Stimulated activated naive CD8-positive, alpha-beta T cell treated with anti-CD3 and anti-CD28 coated beads, Interleukin-15, Interleukin-2, amounts not matched to agents 100 ng/mL and 50 ng/mL, for 24 hours (primary cell): ENCODE results near the gene ZNF263.

Experiments
- H3K27ac Mint-ChIP-seq: one replicate; pipeline ENCODE4 v1.8.0; 2021; ENCODE audit warnings: mild to moderate bottlenecking, mixed read lengths
- H3K27me3 Mint-ChIP-seq: one replicate; pipeline ENCODE4 v1.8.0; 2021; ENCODE audit warnings: mixed read lengths
- H3K36me3 Mint-ChIP-seq: one replicate; pipeline ENCODE4 v1.8.0; 2021; ENCODE audit warnings: low read depth, mixed read lengths
- H3K4me1 Mint-ChIP-seq: one replicate; pipeline ENCODE4 v1.8.0; 2021; ENCODE audit warnings: low read depth, mixed read lengths
- H3K4me3 Mint-ChIP-seq: one replicate; pipeline ENCODE4 v1.8.0; 2021; ENCODE audit warnings: mild to moderate bottlenecking, mixed read lengths
- H3K9me3 Mint-ChIP-seq: one replicate; pipeline ENCODE4 v1.8.0; 2021; ENCODE audit warnings: mixed read lengths

ZNF263 gene

DNA sequence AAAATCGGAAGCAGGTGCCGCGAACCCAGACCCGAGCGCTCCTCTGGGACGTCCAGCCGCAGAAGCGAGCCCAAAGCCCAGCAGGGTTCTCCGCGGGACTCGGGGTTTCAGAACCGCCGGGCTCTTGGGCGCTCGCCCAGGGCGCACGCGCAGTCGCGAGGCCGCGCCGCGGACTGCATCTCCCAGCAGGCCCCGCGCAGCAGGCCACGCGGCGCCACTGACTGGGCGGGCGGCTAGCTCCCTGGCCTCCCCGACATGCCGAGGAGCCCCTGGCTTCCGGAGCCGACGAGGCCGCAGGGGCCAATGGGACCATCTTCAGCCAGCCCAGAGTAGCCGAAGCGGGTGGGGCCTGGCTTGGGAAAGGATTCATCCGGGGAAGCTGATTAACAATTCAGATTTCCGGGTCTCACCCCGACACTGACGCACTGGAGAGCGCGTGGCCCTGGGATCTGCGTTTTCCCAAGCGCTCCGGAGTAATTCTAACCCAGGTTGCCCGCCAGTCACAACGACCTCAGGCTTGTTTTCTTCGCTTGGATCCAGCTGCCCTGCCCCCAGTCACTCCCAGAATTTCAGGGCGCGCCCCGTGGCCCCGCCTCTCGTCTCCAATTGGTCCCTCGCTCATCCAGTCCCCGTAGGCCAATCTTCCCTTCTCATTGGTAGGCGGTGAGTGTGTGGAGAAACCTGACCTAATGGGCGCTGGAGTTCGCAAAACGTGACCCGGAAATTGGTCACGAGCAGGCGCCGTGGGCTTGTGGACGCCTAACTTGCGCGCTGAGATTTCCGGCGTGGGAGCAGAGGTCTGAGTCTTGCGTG is at the start of gene ZNF263:
Gene ZNF263, plus strand, starts transcription at position 762 of the 813 bp plus-strand sequence. CDS start 328 bp downstream, outside the sequence.
- peak within 1 kb of the TSS; percentile 98 for H3K27ac Mint-ChIP-seq
- peaks cover 41% of the 10 kb centered on the region for H3K36me3 Mint-ChIP-seq
- H3K9me3 Mint-ChIP-seq = no peaks in the 10 kb centered on the region
- no peaks in the 10 kb centered on the region for H3K27me3 Mint-ChIP-seq
- peaks cover 41% of the 10 kb centered on the region for H3K4me1 Mint-ChIP-seq
- peak within 1 kb of the TSS; percentile 93 for H3K4me3 Mint-ChIP-seq

DNA sequence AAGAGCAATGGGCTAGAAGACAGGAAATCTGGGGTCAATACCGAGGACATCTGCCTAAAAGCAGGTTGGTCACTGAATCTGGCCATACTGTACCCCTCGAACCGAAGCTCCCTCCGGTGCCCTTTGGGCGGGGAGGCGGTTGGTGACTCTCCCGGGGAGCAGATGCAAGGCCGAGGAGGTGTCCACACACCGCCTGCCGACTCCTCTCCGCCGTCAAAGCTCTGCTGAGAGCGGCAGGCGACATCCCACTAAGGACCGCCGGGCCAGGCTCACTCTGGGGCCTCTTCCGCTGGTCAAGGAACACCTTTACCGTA is 48.8 kb upstream of the ZNF263 start:
- peak overlapping the region; percentile 98 for H3K27ac Mint-ChIP-seq

DNA sequence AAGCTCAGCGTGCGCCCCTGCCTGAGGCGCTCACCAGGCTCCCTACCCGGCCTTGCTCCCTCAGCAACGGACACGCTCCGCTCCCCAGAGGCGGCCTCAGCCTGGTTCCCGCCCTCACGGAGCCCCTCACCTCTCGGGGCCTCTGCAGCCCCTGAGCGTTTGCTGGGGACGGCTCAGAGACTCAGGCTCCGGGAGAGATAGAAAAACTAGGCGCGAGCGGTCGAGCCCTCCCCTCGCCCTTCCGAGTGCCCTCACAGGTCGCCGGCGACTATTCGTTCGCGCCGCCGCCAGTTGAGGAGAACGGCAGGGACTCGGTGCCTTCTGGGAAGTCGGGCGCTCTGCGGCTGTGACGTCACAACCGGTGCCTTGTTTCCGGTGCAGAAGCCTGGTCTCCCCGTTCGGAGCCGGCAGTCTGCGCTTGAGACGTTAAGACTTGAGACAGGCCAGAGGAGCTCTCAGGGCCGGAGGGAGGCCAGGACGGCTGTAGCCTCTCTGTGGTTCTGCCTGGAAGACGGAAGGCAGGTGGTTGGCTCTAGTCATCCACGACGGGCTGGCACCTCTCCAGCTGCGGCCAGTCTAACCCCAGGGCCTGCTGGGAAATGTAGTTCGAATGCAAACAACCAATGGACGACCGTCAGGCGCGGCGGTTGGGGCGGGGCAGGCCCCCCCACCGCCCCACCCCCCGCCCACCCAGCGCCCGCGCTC is 48.3 kb upstream of the ZNF263 start, which contains the start of gene ZNF200:
Gene ZNF200, minus strand, starts transcription at position 302 of the 705 bp plus-strand sequence. CDS start 1,403 bp downstream, outside the sequence.
- Mint-ChIP-seq H3K9me3 (peaks cover 7% of the 10 kb centered on the region), H3K4me3 (peak within 1 kb of the TSS; percentile 94), H3K4me1 (peaks cover 23% of the 10 kb centered on the region), H3K36me3 (peaks cover 39% of the 10 kb centered on the region), H3K27ac (peak within 1 kb of the TSS; percentile 98), H3K27me3 (no peaks in the 10 kb centered on the region)

More for the DNA sequence above, 48.8 kb upstream of the ZNF263 start:
- Mint-ChIP-seq H3K4me3 (peak overlapping the region; percentile 94), H3K9me3 (peaks cover 9% of the 10 kb centered on the region), H3K27me3 (no peaks in the 10 kb centered on the region), H3K36me3 (peaks cover 41% of the 10 kb centered on the region), H3K4me1 (peaks cover 23% of the 10 kb centered on the region)

DNA sequence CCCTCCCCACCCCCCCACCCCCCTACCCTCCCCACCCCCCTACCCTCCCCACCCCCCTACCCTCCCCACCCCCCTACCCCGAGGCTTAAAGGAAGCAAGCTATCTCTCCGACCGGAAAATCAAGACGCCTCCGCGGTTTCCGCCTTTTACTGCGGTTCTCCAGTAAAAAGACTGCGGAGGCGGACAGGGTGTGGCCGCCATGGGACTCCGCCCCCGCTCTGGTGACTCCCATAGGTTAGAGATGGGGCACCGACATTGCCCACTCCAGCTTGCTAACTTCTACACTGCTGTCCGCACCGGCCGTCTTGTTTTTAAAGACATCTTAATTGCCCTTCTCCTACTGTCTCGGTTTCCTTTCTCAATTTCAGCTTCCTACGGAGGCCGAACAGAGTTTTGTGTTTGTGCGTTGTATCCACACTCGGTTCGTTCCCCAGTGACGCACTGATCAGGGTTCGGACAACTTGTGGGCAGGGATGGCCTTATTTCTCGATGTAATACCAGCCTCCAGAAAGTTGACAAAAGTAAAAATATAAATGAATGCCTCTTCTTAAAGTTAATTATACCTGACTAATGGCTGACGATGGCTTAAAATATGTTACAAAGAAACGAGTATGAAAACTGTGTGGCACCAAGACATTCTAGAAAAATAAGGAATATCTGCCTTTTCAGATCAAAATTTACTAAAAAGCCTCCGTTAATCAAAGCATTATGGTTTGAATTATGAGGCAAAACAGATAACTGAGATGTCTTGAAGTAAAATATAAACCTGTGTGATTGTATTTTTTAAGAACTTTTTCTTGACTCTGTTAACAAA is 47.2 kb upstream of the ZNF263 start:
- H3K9me3 Mint-ChIP-seq = no peaks in the 10 kb centered on the region
- H3K4me3 Mint-ChIP-seq = peak overlapping the region; percentile 78
- H3K36me3 Mint-ChIP-seq = peaks cover 28% of the 10 kb centered on the region
- H3K27me3 Mint-ChIP-seq = no peaks in the 10 kb centered on the region
- peaks cover 23% of the 10 kb centered on the region for H3K4me1 Mint-ChIP-seq
- no peak overlapping the region for H3K27ac Mint-ChIP-seq

DNA sequence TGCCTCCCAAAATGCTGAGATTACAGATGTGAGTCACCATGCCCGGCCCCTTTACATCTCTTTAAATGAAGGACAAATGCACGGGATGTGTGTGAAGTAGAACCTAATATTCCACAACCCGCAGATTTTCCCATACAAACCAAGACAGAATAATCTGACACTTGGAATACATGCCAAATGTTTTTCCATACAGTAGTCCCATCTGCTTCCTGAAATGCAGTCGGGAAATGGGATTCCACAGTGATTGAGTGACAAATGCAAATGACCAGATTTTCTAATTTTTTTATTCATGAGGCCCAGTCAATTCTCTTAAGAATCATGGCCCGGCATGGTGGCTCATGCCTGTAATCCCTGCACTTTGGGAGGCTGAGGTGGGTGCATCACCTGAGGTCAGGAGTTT is 41.5 kb upstream of the ZNF263 start:
- Mint-ChIP-seq H3K27ac (no peak overlapping the region), H3K4me1 (peaks cover 4% of the 10 kb centered on the region), H3K4me3 (no peak overlapping the region), H3K36me3 (no peaks in the 10 kb centered on the region), H3K27me3 (peaks cover 3% of the 10 kb centered on the region), H3K9me3 (no peaks in the 10 kb centered on the region)

DNA sequence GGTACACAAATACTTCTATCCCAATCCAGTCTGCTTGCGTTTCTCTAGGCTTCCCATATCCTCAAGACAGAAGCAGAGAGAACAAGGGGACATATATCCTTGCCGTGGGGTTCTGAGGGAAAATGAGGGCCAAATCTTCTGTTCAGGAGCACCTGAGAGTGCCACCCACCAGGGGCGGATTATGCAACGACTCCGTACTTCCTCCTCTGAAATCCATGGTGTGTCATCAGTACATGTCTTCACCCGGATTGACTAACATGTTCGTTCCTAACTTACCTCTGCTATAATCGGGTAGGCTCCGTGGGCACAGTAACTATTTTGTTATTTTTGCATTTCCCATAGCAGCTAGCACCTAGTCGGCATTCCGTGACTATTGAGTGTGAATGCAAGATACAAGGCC is 40.6 kb upstream of the ZNF263 start:
- Mint-ChIP-seq H3K27me3 (peaks cover 3% of the 10 kb centered on the region), H3K27ac (no peak overlapping the region), H3K9me3 (no peaks in the 10 kb centered on the region), H3K36me3 (no peaks in the 10 kb centered on the region), H3K4me3 (no peak overlapping the region), H3K4me1 (peaks cover 4% of the 10 kb centered on the region)

DNA sequence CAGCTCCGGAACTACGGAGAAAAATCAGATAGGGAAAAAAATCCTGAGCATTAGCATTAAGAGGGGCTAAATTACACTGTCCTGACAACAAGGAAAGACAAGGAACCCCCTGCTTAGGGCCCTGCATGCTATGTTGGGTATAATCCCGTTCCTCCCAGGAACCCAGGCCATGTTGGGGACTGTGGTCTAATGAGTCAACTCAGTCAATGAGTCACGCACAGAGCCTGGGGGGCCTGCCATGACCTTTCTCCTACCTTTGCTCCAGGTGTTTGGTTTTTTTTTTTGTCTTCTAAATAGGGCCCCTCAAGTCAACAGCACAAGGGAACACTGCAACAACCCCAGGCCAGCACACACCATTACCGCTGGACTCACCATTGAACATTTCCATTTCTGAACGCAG is 39.4 kb upstream of the ZNF263 start:
- no peaks in the 10 kb centered on the region for H3K36me3 Mint-ChIP-seq
- no peak overlapping the region for H3K27ac Mint-ChIP-seq
- H3K4me1 Mint-ChIP-seq = peaks cover 4% of the 10 kb centered on the region
- no peak overlapping the region for H3K4me3 Mint-ChIP-seq
- no peaks in the 10 kb centered on the region for H3K9me3 Mint-ChIP-seq
- peaks cover 3% of the 10 kb centered on the region for H3K27me3 Mint-ChIP-seq

DNA sequence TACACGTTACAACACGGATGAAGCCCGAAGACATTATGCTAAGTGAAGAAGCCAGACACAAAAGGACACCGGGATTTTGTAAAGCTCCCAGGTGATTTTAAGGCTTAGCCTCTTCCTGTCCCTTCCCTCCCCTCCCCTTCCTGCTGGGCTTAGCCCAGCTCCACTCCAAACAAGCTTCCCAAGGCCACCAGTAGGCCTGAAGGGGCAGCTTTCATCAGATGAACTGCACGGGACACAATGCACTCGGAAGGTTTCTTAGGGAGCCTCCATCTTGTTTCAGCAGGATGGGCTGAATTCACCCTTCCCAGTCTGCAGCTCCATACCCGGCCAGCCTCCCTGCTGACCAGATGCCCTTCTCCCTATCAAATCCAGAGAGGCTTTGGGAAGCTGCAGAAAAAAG is 37.3 kb upstream of the ZNF263 start:
- Mint-ChIP-seq H3K27me3 (peaks cover 3% of the 10 kb centered on the region), H3K27ac (no peak overlapping the region), H3K36me3 (no peaks in the 10 kb centered on the region), H3K4me1 (peaks cover 4% of the 10 kb centered on the region), H3K9me3 (no peaks in the 10 kb centered on the region), H3K4me3 (no peak overlapping the region)

DNA sequence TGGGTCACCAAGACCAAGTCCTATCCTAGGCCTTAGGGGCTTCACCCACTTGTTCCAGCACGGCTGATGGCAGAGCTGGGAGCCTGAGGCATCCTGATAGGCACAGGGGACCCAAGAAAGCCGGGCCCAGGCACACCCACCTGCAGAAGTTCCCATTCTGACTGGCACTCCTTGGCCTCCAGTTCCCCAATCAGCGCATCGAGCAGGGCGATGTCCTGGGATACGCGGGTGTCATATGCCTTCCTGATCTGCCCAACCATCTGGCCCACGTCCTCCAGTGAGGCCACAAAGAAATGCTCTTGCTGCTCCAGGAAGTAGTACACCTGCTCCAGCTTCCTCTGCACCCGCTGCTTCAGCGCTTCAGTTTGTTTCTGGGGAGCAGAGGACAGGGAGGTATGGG is 36.4 kb upstream of the ZNF263 start:
- Mint-ChIP-seq H3K27me3 (peaks cover 3% of the 10 kb centered on the region), H3K9me3 (no peaks in the 10 kb centered on the region), H3K36me3 (no peaks in the 10 kb centered on the region), H3K4me3 (no peak overlapping the region), H3K27ac (no peak overlapping the region), H3K4me1 (peaks cover 4% of the 10 kb centered on the region)

DNA sequence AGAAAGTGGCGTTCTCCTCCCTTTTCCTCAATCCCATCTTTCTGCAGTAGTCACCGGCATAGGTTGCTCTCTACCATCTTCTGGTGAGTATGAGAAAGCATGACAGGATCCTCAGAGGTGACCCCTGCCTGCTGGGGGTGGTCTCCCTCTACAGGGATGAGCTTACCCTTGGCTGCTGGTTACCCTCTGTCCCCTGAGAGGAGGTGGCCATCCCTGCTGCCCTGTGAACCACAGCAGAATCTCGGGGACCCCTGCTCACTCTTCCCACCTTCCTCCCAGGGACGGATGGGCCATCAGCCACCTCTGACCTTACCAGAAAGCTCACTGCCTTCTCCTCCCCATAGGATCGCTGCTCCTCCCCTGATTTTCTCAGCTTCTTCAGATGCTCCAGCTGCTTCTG is 34.7 kb upstream of the ZNF263 start:
- no peak overlapping the region for H3K27ac Mint-ChIP-seq
- H3K9me3 Mint-ChIP-seq = no peaks in the 10 kb centered on the region
- no peaks in the 10 kb centered on the region for H3K36me3 Mint-ChIP-seq
- peaks cover 3% of the 10 kb centered on the region for H3K27me3 Mint-ChIP-seq
- peaks cover 4% of the 10 kb centered on the region for H3K4me1 Mint-ChIP-seq
- H3K4me3 Mint-ChIP-seq = no peak overlapping the region

DNA sequence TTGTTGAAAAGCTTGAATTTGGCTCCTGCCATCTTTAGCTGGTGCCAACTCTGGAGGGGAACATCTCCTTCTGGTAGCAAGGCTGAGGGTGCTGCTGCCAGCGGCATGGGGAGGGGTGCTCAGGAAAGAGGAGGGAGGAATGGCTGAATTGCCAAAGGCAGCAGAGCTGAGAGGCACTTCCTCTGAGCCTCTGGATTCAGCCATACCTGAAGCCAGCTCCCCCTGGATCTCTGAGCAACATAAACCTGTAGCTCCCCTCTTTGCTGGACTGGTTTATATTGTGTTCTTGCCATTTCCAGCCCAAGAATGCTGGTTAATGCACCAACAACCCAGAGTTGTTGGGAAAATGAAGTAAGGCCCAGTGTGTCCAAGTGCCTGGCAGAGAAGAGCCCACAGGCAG is 34.3 kb upstream of the ZNF263 start:
- Mint-ChIP-seq H3K27ac (no peak overlapping the region), H3K36me3 (no peaks in the 10 kb centered on the region), H3K27me3 (peaks cover 3% of the 10 kb centered on the region), H3K4me3 (no peak overlapping the region), H3K9me3 (no peaks in the 10 kb centered on the region), H3K4me1 (peaks cover 2% of the 10 kb centered on the region)

DNA sequence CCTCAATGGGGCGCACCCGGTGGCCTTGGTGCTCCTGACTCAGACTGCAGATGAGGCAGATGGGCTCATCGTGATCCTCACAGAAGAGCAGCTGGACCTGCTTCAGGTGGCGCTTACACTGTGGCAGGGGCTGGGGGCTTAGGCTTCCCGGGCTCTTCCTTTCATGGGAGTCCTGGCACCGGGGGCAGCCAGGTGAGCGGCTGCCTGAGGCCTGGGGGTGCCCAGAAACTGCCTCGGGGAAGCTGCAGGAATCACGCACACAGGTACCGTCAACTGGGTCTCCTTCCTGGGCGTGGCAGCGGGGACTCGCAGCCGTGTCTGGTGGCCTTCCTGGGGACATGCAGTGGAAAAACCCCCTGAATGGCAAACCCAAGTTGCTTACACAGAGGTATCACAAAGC is 33.8 kb upstream of the ZNF263 start:
- Mint-ChIP-seq H3K36me3 (no peaks in the 10 kb centered on the region), H3K4me3 (no peak overlapping the region), H3K27me3 (peaks cover 3% of the 10 kb centered on the region), H3K4me1 (no peaks in the 10 kb centered on the region), H3K9me3 (no peaks in the 10 kb centered on the region), H3K27ac (no peak overlapping the region)

DNA sequence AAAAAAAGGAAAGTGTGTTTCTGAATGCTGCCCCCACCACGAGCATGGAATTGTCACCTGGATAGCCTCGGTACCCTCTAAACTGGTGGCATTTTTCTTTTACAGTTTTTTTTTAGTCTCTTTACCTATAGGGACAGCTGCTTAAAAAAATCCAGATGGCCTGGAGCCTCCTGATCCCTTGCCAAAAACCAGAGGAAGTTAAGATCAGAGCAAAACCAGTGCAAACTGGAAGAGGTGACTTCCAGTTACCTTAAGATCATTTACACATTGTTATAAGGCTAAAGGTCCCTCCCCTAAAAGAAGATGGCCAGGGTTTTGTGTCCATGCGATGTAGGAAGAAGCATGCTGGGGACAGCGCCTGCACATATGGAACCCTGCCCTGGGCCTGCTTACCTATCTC is 30.3 kb upstream of the ZNF263 start:
- H3K4me3 Mint-ChIP-seq = no peak overlapping the region
- no peaks in the 10 kb centered on the region for H3K4me1 Mint-ChIP-seq
- no peak overlapping the region for H3K27ac Mint-ChIP-seq
- H3K36me3 Mint-ChIP-seq = no peaks in the 10 kb centered on the region
- peaks cover 8% of the 10 kb centered on the region for H3K27me3 Mint-ChIP-seq
- H3K9me3 Mint-ChIP-seq = no peaks in the 10 kb centered on the region

DNA sequence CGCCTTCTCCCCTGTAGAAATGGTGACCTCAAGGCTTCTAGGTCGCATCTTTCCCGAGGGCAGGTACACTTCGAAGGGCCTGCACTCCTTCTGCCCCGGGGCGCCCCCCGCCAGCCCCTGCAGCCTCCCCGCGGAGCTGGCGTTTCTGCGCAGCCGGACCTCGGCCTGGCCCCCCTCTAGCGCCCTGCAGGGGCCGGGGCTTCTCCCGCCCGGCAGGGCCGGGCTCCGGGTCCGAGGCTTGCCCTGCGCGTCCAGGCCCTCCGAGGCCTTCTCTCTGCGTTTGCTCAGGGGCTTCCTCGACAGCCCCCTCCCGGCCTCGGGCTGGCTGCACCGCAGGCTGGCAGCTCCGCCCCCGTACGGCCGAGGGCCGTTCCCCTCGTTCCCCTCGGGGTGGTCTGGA is 29.0 kb upstream of the ZNF263 start:
- Mint-ChIP-seq H3K36me3 (no peaks in the 10 kb centered on the region), H3K4me3 (no peak overlapping the region), H3K27ac (no peak overlapping the region), H3K27me3 (peaks cover 8% of the 10 kb centered on the region), H3K9me3 (no peaks in the 10 kb centered on the region), H3K4me1 (no peaks in the 10 kb centered on the region)
